ENCODE data around the gene DNAJA1.

- TF ChIP-seq EP300 (IDR thresholded peaks at IDR 0.05) (no peak), POLR2A (IDR thresholded peaks at IDR 0.05) (no peak), CTCF (IDR thresholded peaks at IDR 0.05) (no peak), POLR2AphosphoS5 (IDR thresholded peaks at IDR 0.05) (no peak)
Measured at GRCh38 chr9:33080534-33080933, 55.5 kb downstream of the DNAJA1 start.

All from upper lobe of left lung (tissue), 4 donors.